HepG2 (cell line): ENCODE data around the gene CEBPG. TPM values are rescaled to one million over a fixed set of nuclear protein-coding genes. Genes with fewer than 3 reads are reported as not detected.

Experiments used
- ARID3A ChIP-seq: IDR thresholded peaks from 2 replicates; pipeline ENCODE4 v1.6.1; 2012; ENCODE audit warnings: low read depth, low read length, improper control_type of control experiment
- CBX1 ChIP-seq: IDR thresholded peaks from one replicate; pipeline ENCODE4 v1.6.1; 2016; ENCODE audit warnings: antibody characterized with exemption, low read depth
- FOXK1 ChIP-seq: sonication (generic); formaldehyde crosslinking; IDR thresholded peaks from 2 replicates; pipeline ENCODE4 v1.4.0; 2020; ENCODE audit warnings: low read depth, missing genetic modification reagents, borderline replicate concordance
- HDAC1 ChIP-seq: sonication (generic); formaldehyde crosslinking; IDR thresholded peaks from 2 replicates; pipeline ENCODE4 v1.5.1; 2020; ENCODE audit warnings: mild to moderate bottlenecking, missing genetic modification reagents
- ISX ChIP-seq: sonication (generic); formaldehyde crosslinking; conservative IDR thresholded peaks from 2 replicates; pipeline ENCODE4 v1.5.0; 2020; ENCODE audit warnings: missing genetic modification reagents
- JUNB ChIP-seq: sonication (generic); formaldehyde crosslinking; IDR thresholded peaks from 2 replicates; pipeline ENCODE4 v1.8.0; 2022; ENCODE audit warnings: missing genetic modification reagents, mild to moderate bottlenecking, borderline replicate concordance
- KAT2B ChIP-seq: fragments of 150-350 bp; IDR thresholded peaks from 2 replicates; pipeline ENCODE4 v1.6.1; 2014; ENCODE audit warnings: low read depth, low read length, borderline replicate concordance
- PAX8 ChIP-seq: sonication (generic); formaldehyde crosslinking; IDR thresholded peaks from 2 replicates; pipeline ENCODE4 v1.8.0; 2022; ENCODE audit warnings: mild to moderate bottlenecking, missing genetic modification reagents, borderline replicate concordance
- PAXIP1 ChIP-seq: sonication (generic); formaldehyde crosslinking; conservative IDR thresholded peaks from 2 replicates; pipeline ENCODE4 v1.4.0; 2020; ENCODE audit warnings: mild to moderate bottlenecking, missing genetic modification reagents, moderate library complexity
- POLR2G ChIP-seq: fragments of 200-400 bp; formaldehyde crosslinking; IDR thresholded peaks from 2 replicates; pipeline ENCODE4 v1.6.1; 2018; ENCODE audit warnings: mild to moderate bottlenecking, low read depth, low read length, moderate library complexity
- RAD51 ChIP-seq: fragments of 450-650 bp; IDR thresholded peaks from 2 replicates; pipeline ENCODE4 v1.6.1; 2016; ENCODE audit warnings: borderline replicate concordance
- RFXANK ChIP-seq: IDR thresholded peaks from 2 replicates; pipeline ENCODE4 v1.6.1; 2016
- TARDBP ChIP-seq: sonication (generic); formaldehyde crosslinking; IDR thresholded peaks from 2 replicates; pipeline ENCODE4 v1.8.0; 2022; ENCODE audit warnings: mild to moderate bottlenecking, missing genetic modification reagents
- THYN1 ChIP-seq: sonication (generic); formaldehyde crosslinking; IDR thresholded peaks from 2 replicates; pipeline ENCODE4 v1.8.1; 2023; ENCODE audit warnings: low read depth, mild to moderate bottlenecking, moderate library complexity, missing genetic modification reagents, borderline replicate concordance
- ZFP37 ChIP-seq: sonication (generic); formaldehyde crosslinking; IDR thresholded peaks from 2 replicates; pipeline ENCODE4 v1.4.0; 2020; ENCODE audit warnings: missing genetic modification reagents, borderline replicate concordance
- ZNF12 ChIP-seq: sonication (generic); formaldehyde crosslinking; IDR thresholded peaks from 2 replicates; pipeline ENCODE4 v1.5.0; 2020; ENCODE audit warnings: missing genetic modification reagents
- ZNF234 ChIP-seq: sonication (generic); formaldehyde crosslinking; conservative IDR thresholded peaks from 2 replicates; pipeline ENCODE4 v1.5.1; 2020; ENCODE audit warnings: mild to moderate bottlenecking, missing genetic modification reagents
- ZNF639 ChIP-seq: conservative IDR thresholded peaks from 2 replicates; pipeline ENCODE4 v1.6.1; 2018; ENCODE audit warnings: missing genetic modification reagents
- ZNF710 ChIP-seq: sonication (generic); formaldehyde crosslinking; IDR thresholded peaks from 2 replicates; pipeline ENCODE4 v1.5.0; 2020; ENCODE audit warnings: mild to moderate bottlenecking, missing genetic modification reagents, borderline replicate concordance
- polyA plus RNA-seq, 8 experiments: library from polyadenylated mRNA; depleted of rRNA in 3 of 8; stranded (reverse) in 7 of 8; unstranded in 1 of 8; fragments of >200 nt; fragmentation: Illumina TruSeq in 4 of 8; extraction: Trizol in 4 of 8; gene quantifications; 2 replicates each; pipeline versions ENCODE4 v1.2.1 to v1.2.3, GENCODE V29; 2011 to 2016; ENCODE audit warnings: low read depth in 4 of 8, missing spikeins in 1 of 8, mixed read lengths in 1 of 8; ENCODE audit not compliant: insufficient read depth in 1 of 8
- total RNA-seq, 5 experiments: library from RNA; depleted of rRNA; stranded (reverse); fragments of >200 nt; fragmentation: Illumina TruSeq; extraction: Trizol; gene quantifications; 2 replicates each; pipeline ENCODE4 v1.2.3, GENCODE V29; 2016; ENCODE audit warnings: low read depth in 1 of 5

Gene CEBPG
- total and polyA plus RNA-seq, 2 of the 13 experiments (the other 11 are each of a cell fraction or from before 2014, with no cell fraction given) = 25.7 to 34.3 TPM

- peak; percentile 94 for TF ChIP-seq ZNF234 (CRISPR knock-in tag)
- peak; percentile 99 for TF ChIP-seq ZFP37 (CRISPR knock-in tag)
- TF ChIP-seq HDAC1 (CRISPR knock-in tag) = peak; percentile 94
- TF ChIP-seq RFXANK (CRISPR knock-in tag) = no peak
- TF ChIP-seq ARID3A = peak; percentile 75; the same call in 1 of the 2 replicates
- TF ChIP-seq ZNF639 (CRISPR knock-in tag) = peak; percentile 74; the same call in 1 of the 2 replicates
- 0 out of 2 replicates have a peak, but pooled peaks have one; percentile 80 for TF ChIP-seq ISX (CRISPR knock-in tag)
- peak; percentile 93 for TF ChIP-seq TARDBP (CRISPR knock-in tag)
- no peak for TF ChIP-seq THYN1
- peak; percentile 96 for TF ChIP-seq ZNF710 (CRISPR knock-in tag)
- TF ChIP-seq ZNF12 (CRISPR knock-in tag) = peak; percentile 65; the same call in 1 of the 2 replicates
- TF ChIP-seq CBX1 = peak; percentile 45
- peak; percentile 72; the same call in 1 of the 2 replicates for TF ChIP-seq JUNB
- TF ChIP-seq RAD51 = no peak
- no peak for TF ChIP-seq KAT2B
- no peak for TF ChIP-seq PAX8 (CRISPR knock-in tag)
- peak; percentile 97 for TF ChIP-seq PAXIP1
- peak; percentile 51; the same call in 1 of the 2 replicates for TF ChIP-seq POLR2G
- 0 out of 2 replicates have a peak, but pooled peaks have one; percentile 75 for TF ChIP-seq FOXK1 (CRISPR knock-in tag)
Measured at GRCh38 chr19:33403221-33403972, 29.9 kb downstream of the CEBPG start (continued).
